Body of pancreas (tissue), 4 donors: ENCODE results near the gene EMP1.

Experiments
- CTCF ChIP-seq, 7 experiments: fragments of 450-650 bp in 4 of 7; fragments of 200-600 bp in 3 of 7; sonication (generic) in 3 of 7; IDR thresholded peaks; one replicate each; pipeline ENCODE4 v1.5.1; 2016 to 2019; ENCODE audit warnings: antibody characterized with exemption in 7 of 7
- POLR2A ChIP-seq, 3 donors: fragments of 450-650 bp; IDR thresholded peaks; one replicate each; pipeline ENCODE4 v1.6.1; 2016; ENCODE audit warnings: antibody characterized with exemption in 3 of 3, mild to moderate bottlenecking in 2 of 3

- TF ChIP-seq POLR2A (IDR thresholded peaks at IDR 0.05) (no peak), CTCF (IDR thresholded peaks at IDR 0.05) (no peak)
These were observed 57.6 kb downstream of the EMP1 start for GRCh38 chr12:13253966-13254760.
